Mesenchymal stem cell (in vitro differentiated cells and primary cell): ENCODE data around the gene VEGFA.

Source experiments
- DNase-seq: peaks from one replicate; pipeline ENCODE4 v3.0.0-alpha.2; 2013
- H2AFZ ChIP-seq: one replicate; pipeline ENCODE4 v1.6.1; 2013; ENCODE audit warnings: low read depth, mild to moderate bottlenecking, control low read depth, inconsistent platforms, low read length, moderate library complexity
- H2AK5ac ChIP-seq: 2 replicates; pipeline ENCODE4 v1.6.1; 2013; ENCODE audit warnings: low read length, moderate library complexity, mild to moderate bottlenecking, inconsistent platforms; ENCODE audit not compliant: severe bottlenecking
- H2BK120ac ChIP-seq: one replicate; pipeline ENCODE4 v1.6.1; 2013; ENCODE audit warnings: low read depth, mild to moderate bottlenecking, inconsistent platforms, low read length, moderate library complexity
- H2BK12ac ChIP-seq, 2 experiments: one replicate each; pipeline ENCODE4 v1.6.1; 2013; ENCODE audit warnings: inconsistent platforms in 2 of 2, low read length in 2 of 2, mild to moderate bottlenecking in 2 of 2, moderate library complexity in 2 of 2, control low read depth in 1 of 2
- H2BK15ac ChIP-seq: one replicate; pipeline ENCODE4 v1.6.1; 2013; ENCODE audit warnings: mild to moderate bottlenecking, low read depth, inconsistent platforms; ENCODE audit not compliant: poor library complexity, severe bottlenecking
- H2BK5ac ChIP-seq: 2 replicates; pipeline ENCODE4 v1.6.1; 2013; ENCODE audit warnings: low read depth, mild to moderate bottlenecking, low read length, control low read depth, inconsistent platforms; ENCODE audit not compliant: poor library complexity, severe bottlenecking
- H3K14ac ChIP-seq, 2 experiments: one replicate each; pipeline ENCODE4 v1.6.1; 2013; ENCODE audit warnings: inconsistent platforms in 2 of 2, low read length in 2 of 2, control low read depth in 1 of 2, mild to moderate bottlenecking in 1 of 2, moderate library complexity in 1 of 2
- H3K18ac ChIP-seq, 2 experiments: one replicate each; pipeline ENCODE4 v1.6.1; 2013; ENCODE audit warnings: inconsistent platforms in 2 of 2, low read length in 2 of 2, control low read depth in 1 of 2, low read depth in 1 of 2, mild to moderate bottlenecking in 1 of 2
- H3K23ac ChIP-seq, 2 experiments: one replicate each; pipeline ENCODE4 v1.6.1; 2013; ENCODE audit warnings: inconsistent platforms in 2 of 2, low read length in 2 of 2, mild to moderate bottlenecking in 2 of 2, moderate library complexity in 2 of 2, control low read depth in 1 of 2
- H3K27ac ChIP-seq: 2 replicates; pipeline ENCODE4 v1.5.1; 2013; ENCODE audit warnings: mild to moderate bottlenecking, moderate library complexity, low read length, control low read depth, inconsistent platforms; ENCODE audit not compliant: poor library complexity, severe bottlenecking
- H3K27me3 ChIP-seq, 2 experiments: 2 replicates each; pipeline versions ENCODE4 v1.6.1 to v1.7.0; 2013; ENCODE audit warnings: low read length in 2 of 2, mild to moderate bottlenecking in 2 of 2, moderate library complexity in 2 of 2, control low read depth in 1 of 2, inconsistent platforms in 1 of 2; ENCODE audit not compliant: control insufficient read depth in 1 of 2, insufficient read depth in 1 of 2
- H3K36me3 ChIP-seq, 2 experiments: 2 replicates each; pipeline versions ENCODE4 v1.6.1 to v1.7.0; 2013; ENCODE audit warnings: low read length in 2 of 2, control low read depth in 1 of 2, inconsistent platforms in 1 of 2, low read depth in 1 of 2, mild to moderate bottlenecking in 1 of 2; ENCODE audit not compliant: insufficient read depth in 2 of 2, control insufficient read depth in 1 of 2
- H3K4ac ChIP-seq, 2 experiments: one replicate each; pipeline ENCODE4 v1.6.1; 2013; ENCODE audit warnings: inconsistent platforms in 2 of 2, low read length in 2 of 2, mild to moderate bottlenecking in 2 of 2, moderate library complexity in 2 of 2, control low read depth in 1 of 2, low read depth in 1 of 2
- H3K4me1 ChIP-seq: 2 replicates; pipeline ENCODE4 v1.6.1; 2013; ENCODE audit warnings: low read depth, low read length, control low read depth; ENCODE audit not compliant: control insufficient read depth, insufficient read depth
- H3K4me2 ChIP-seq: 2 replicates; pipeline ENCODE4 v1.6.1; 2013; ENCODE audit warnings: low read length, mild to moderate bottlenecking, inconsistent platforms; ENCODE audit not compliant: poor library complexity, severe bottlenecking
- H3K4me3 ChIP-seq, 2 experiments: 2 replicates each; pipeline versions ENCODE4 v1.5.1 to v1.7.0; 2013; ENCODE audit warnings: low read length in 2 of 2, mild to moderate bottlenecking in 2 of 2, control low read depth in 1 of 2, low read depth in 1 of 2; ENCODE audit not compliant: insufficient read depth in 1 of 2
- H3K79me1 ChIP-seq: replicated peaks from 2 replicates; pipeline ENCODE4 v1.6.1; 2013; ENCODE audit warnings: mild to moderate bottlenecking, control low read depth, low read length, inconsistent platforms; ENCODE audit not compliant: poor library complexity, severe bottlenecking
- H3K9ac ChIP-seq: 2 replicates; pipeline ENCODE4 v1.7.0; 2013; ENCODE audit warnings: mild to moderate bottlenecking, low read length, moderate library complexity
- H3K9me3 ChIP-seq: 2 replicates; pipeline ENCODE4 v1.7.0; 2013; ENCODE audit warnings: mild to moderate bottlenecking, low read length; ENCODE audit not compliant: control insufficient read depth
- H4K8ac ChIP-seq: one replicate; pipeline ENCODE4 v1.6.1; 2013; ENCODE audit warnings: inconsistent platforms, mild to moderate bottlenecking, low read length, moderate library complexity
- H4K91ac ChIP-seq: one replicate; pipeline ENCODE4 v1.6.1; 2013; ENCODE audit warnings: mild to moderate bottlenecking, low read length, inconsistent platforms
- WGBS: methylation state at CpG from one replicate; pipeline ENCODE4 v1.1.7; 2013; ENCODE audit warnings: mixed read lengths; 5-methylcytosine and 5-hydroxymethylcytosine counted together

The VEGFA gene

DNA sequence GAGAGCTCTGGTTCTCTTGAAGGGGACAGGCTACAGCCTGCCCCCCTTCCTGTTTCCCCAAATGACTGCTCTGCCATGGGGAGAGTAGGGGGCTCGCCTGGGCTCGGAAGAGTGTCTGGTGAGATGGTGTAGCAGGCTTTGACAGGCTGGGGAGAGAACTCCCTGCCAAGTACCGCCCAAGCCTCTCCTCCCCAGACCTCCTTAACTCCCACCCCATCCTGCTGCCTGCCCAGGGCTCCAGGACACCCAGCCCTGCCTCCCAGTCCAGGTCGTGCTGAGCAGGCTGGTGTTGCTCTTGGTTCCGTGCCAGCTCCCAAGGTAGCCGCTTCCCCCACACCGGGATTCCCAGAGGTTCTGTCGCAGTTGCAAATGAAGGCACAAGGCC, 9.8 kb downstream of the VEGFA start:
- H3K36me3 ChIP-seq: peaks cover 85 to 95% of the 10 kb centered on the region in 2 experiments
- H3K23ac ChIP-seq: no peak overlapping the region
- H3K18ac ChIP-seq: no peak overlapping the region
- H3K9me3 ChIP-seq: no peaks in the 10 kb centered on the region
- H3K14ac ChIP-seq: no peak overlapping the region
- no peak overlapping the region for H3K4me3 ChIP-seq
- peaks cover 39% of the 10 kb centered on the region for H3K4me1 ChIP-seq
- H2BK12ac ChIP-seq: no peak overlapping the region
- no peaks in the 10 kb centered on the region for H3K27me3 ChIP-seq
- no peak overlapping the region for H3K27ac ChIP-seq
- H3K9ac ChIP-seq: peak overlapping the region; percentile 6
- H3K79me1 ChIP-seq: peaks cover 60% of the 10 kb centered on the region
- 94% methylated on average over 8 of the region's 8 CpGs for WGBS
- no peak overlapping the region for H4K8ac ChIP-seq
- no peak for DNase-seq
- H3K4ac ChIP-seq: no peak overlapping the region
- H2AFZ ChIP-seq: no peak overlapping the region
- no peak overlapping the region for H2BK5ac ChIP-seq
- H3K4me2 ChIP-seq: no peak overlapping the region
- no peak overlapping the region for H2AK5ac ChIP-seq
- H2BK15ac ChIP-seq: no peak overlapping the region
- peak overlapping the region; percentile 9 for H2BK120ac ChIP-seq
- no peak overlapping the region for H4K91ac ChIP-seq

- WGBS: 94% methylated on average over 13 of the region's 13 CpGs
- H3K18ac ChIP-seq: peak overlapping the region in 1 of 2 experiments; percentile 11
- no peak overlapping the region for H2BK15ac ChIP-seq
Observed at GRCh38 chr6:43780293-43780692, 10.3 kb downstream of the VEGFA start.

GRCh38 chr6:43780941-43781928, 11.2 kb downstream of the VEGFA start:
- Histone ChIP-seq H3K4me2 (no peak overlapping the region), H3K4ac (no peak overlapping the region), H3K27me3 (no peaks in the 10 kb centered on the region), H3K4me1 (peaks cover 28% of the 10 kb centered on the region), H3K9me3 (no peaks in the 10 kb centered on the region), H3K14ac (no peak overlapping the region), H2BK120ac (no peak overlapping the region), H2AK5ac (no peak overlapping the region), H3K23ac (no peak overlapping the region), H4K8ac (no peak overlapping the region), H2BK12ac (no peak overlapping the region), H3K27ac (no peak overlapping the region), H2BK5ac (no peak overlapping the region), H3K18ac (no peak overlapping the region), H4K91ac (peak overlapping the region; percentile 7), H3K9ac (no peak overlapping the region), H2AFZ (no peak overlapping the region), H3K4me3 (no peak overlapping the region), H3K79me1 (peaks cover 64% of the 10 kb centered on the region), H2BK15ac (no peak overlapping the region), H3K36me3 (peaks cover 84 to 99% of the 10 kb centered on the region in 2 experiments)
- no peak for DNase-seq
- 96% methylated on average over 24 of the region's 24 CpGs for WGBS

More at GRCh38 chr6:43780293-43780692, 10.3 kb downstream of the VEGFA start:
- Histone ChIP-seq H3K79me1 (peaks cover 63% of the 10 kb centered on the region), H3K23ac (no peak overlapping the region), H3K27ac (no peak overlapping the region), H3K4me3 (no peak overlapping the region), H4K8ac (no peak overlapping the region), H3K9me3 (no peaks in the 10 kb centered on the region), H2BK120ac (no peak overlapping the region), H3K27me3 (no peaks in the 10 kb centered on the region), H2AK5ac (no peak overlapping the region), H3K4me1 (peaks cover 34% of the 10 kb centered on the region), H3K4me2 (no peak overlapping the region), H3K36me3 (peaks cover 86 to 99% of the 10 kb centered on the region in 2 experiments), H3K4ac (no peak overlapping the region), H2BK12ac (no peak overlapping the region), H2BK5ac (no peak overlapping the region), H3K9ac (no peak overlapping the region), H4K91ac (no peak overlapping the region), H3K14ac (no peak overlapping the region), H2AFZ (no peak overlapping the region)
- no peak for DNase-seq

- no peak overlapping the region for H3K4me2 ChIP-seq
- H3K4me3 ChIP-seq: no peak overlapping the region
- H2BK12ac ChIP-seq: no peak overlapping the region
- H2AK5ac ChIP-seq: no peak overlapping the region
- H3K27ac ChIP-seq: no peak overlapping the region
- peaks cover 24% of the 10 kb centered on the region for H3K4me1 ChIP-seq
- H3K9me3 ChIP-seq: no peaks in the 10 kb centered on the region
- no peak overlapping the region for H2BK120ac ChIP-seq
- H3K9ac ChIP-seq: peak overlapping the region; percentile 33
- no peak overlapping the region for H2AFZ ChIP-seq
- H3K4ac ChIP-seq: no peak overlapping the region
- no peak overlapping the region for H4K8ac ChIP-seq
- H3K14ac ChIP-seq: no peak overlapping the region
- WGBS: 97% methylated on average over 20 of the region's 20 CpGs
- H3K36me3 ChIP-seq: peaks cover 87 to 99% of the 10 kb centered on the region in 2 experiments
- peak overlapping the region in 1 of 2 experiments; percentile 64 for H3K23ac ChIP-seq
- no peak overlapping the region for H2BK15ac ChIP-seq
- no peak overlapping the region for H3K18ac ChIP-seq
- H2BK5ac ChIP-seq: no peak overlapping the region
- peaks cover 61% of the 10 kb centered on the region for H3K79me1 ChIP-seq
- no peak overlapping the region for H4K91ac ChIP-seq
- no peak for DNase-seq
- H3K27me3 ChIP-seq: no peaks in the 10 kb centered on the region
Observed at GRCh38 chr6:43781941-43782704, 12.1 kb downstream of the VEGFA start.
